HepG2 (cell line): ENCODE data around the gene ACOT6. TPM values are rescaled to one million over a fixed set of nuclear protein-coding genes. Genes with fewer than 3 reads are reported as not detected.

Source experiments
- ATAC-seq: fragments of 200-7000 bp; cut with Tn5 transposase; 3 replicates; pipeline ENCODE4 v1.9.1; 2020; ENCODE audit warnings: mild to moderate bottlenecking, moderate library complexity
- BruUV-seq: library from RNA; stranded (reverse); fragments of 400-500 nt; replicated peaks from 2 replicates; lab custom pipeline; 2021; lab: Mats Ljungman, UMichigan
- CTCF ChIA-PET: fragments of 300-600 bp; formaldehyde crosslinking; extraction: SDS; loops from one replicate; lab custom pipeline; 2021; ENCODE audit warnings: low total read pairs, inconsistent platforms, low intra/inter-chr PET ratio; lab: Yijun Ruan, JAX
- POLR2A ChIA-PET: fragments of 350-600 bp; sonication (Branson Sonifier 250); formaldehyde crosslinking; loops from one replicate; lab custom pipeline; 2020; ENCODE audit warnings: antibody characterized with exemption, inconsistent platforms; lab: Yijun Ruan, JAX
- DNase-seq: peaks from one replicate; pipeline ENCODE4 v3.0.0-alpha.2; 2015; ENCODE audit warnings: low spot score
- FAIRE-seq: peaks from 3 replicates; lab custom pipeline; 2011; peaks lifted over from hg19 to GRCh38; lab: Jason Lieb, UNC
- H2AFZ ChIP-seq: one replicate; pipeline ENCODE4 v1.6.1; 2011; ENCODE audit warnings: low read length, inconsistent platforms
- H3K27ac ChIP-seq: fragments of 300-600 bp; 3 replicates; pipeline ENCODE4 v1.8.0; 2011; ENCODE audit warnings: mixed run types, mild to moderate bottlenecking, mixed read lengths, low read length, inconsistent platforms; ENCODE audit not compliant: insufficient read depth; ENCODE audit errors: extremely low read length
- H3K27me3 ChIP-seq, 2 experiments: fragments of 200-600 bp in 1 of 2; 2 replicates in 1 of 2; 3 replicates in 1 of 2; pipeline versions ENCODE4 v1.6.0 to v1.8.0; 2011; ENCODE audit warnings: low read length in 2 of 2, mild to moderate bottlenecking in 2 of 2, moderate library complexity in 2 of 2, inconsistent platforms in 1 of 2; ENCODE audit not compliant: insufficient read depth in 2 of 2, control insufficient read depth in 1 of 2
- H3K36me3 ChIP-seq, 2 experiments: fragments of 200-600 bp in 1 of 2; replicated peaks in 1 of 2; 2 replicates in 1 of 2; 3 replicates in 1 of 2; pipeline versions ENCODE4 v1.5.1 to v1.8.0; 2011; ENCODE audit warnings: low read length in 2 of 2, inconsistent platforms in 1 of 2; ENCODE audit not compliant: insufficient read depth in 2 of 2, control insufficient read depth in 1 of 2
- H3K4me1 ChIP-seq: 2 replicates; pipeline ENCODE4 v1.5.1; 2012; ENCODE audit warnings: low read length, inconsistent platforms; ENCODE audit not compliant: insufficient read depth
- H3K4me2 ChIP-seq: 2 replicates; pipeline ENCODE4 v1.6.0; 2011; ENCODE audit warnings: low read depth, low read length, inconsistent platforms
- H3K4me3 ChIP-seq, 3 experiments: fragments of 200-600 bp in 1 of 3; sonication (generic), shearing (Covaris generic) in 1 of 3; replicated peaks in 1 of 3; 2 replicates each; pipeline ENCODE4 v1.5.1; 2011 to 2016; ENCODE audit warnings: low read length in 3 of 3, inconsistent platforms in 2 of 3, low read depth in 2 of 3, mild to moderate bottlenecking in 2 of 3, control low read depth in 1 of 3, mixed read lengths in 1 of 3; ENCODE audit not compliant: insufficient read depth in 1 of 3
- H3K79me2 ChIP-seq: one replicate; pipeline ENCODE4 v1.6.1; 2011; ENCODE audit warnings: low read length, inconsistent platforms; ENCODE audit not compliant: insufficient read depth
- H3K9ac ChIP-seq: 2 replicates; pipeline ENCODE4 v1.6.0; 2011; ENCODE audit warnings: mild to moderate bottlenecking, low read depth, low read length, inconsistent platforms; ENCODE audit not compliant: insufficient read depth
- H3K9me3 ChIP-seq: 2 replicates; pipeline ENCODE4 v1.5.1; 2012; ENCODE audit warnings: mild to moderate bottlenecking, low read length
- H4K20me1 ChIP-seq: 2 replicates; pipeline ENCODE4 v1.6.0; 2011; ENCODE audit warnings: inconsistent platforms, mild to moderate bottlenecking, low read length, moderate library complexity; ENCODE audit not compliant: insufficient read depth
- FIP1L1 ChIP-seq: fragments of 200-400 bp; formaldehyde crosslinking; IDR thresholded peaks from 2 replicates; pipeline ENCODE4 v1.6.1; 2018; ENCODE audit warnings: low read depth, mild to moderate bottlenecking, low read length, moderate library complexity, borderline replicate concordance; ENCODE audit not compliant: insufficient read depth
- HMG20A ChIP-seq: IDR thresholded peaks from 2 replicates; pipeline ENCODE4 v1.6.1; 2016; ENCODE audit warnings: borderline replicate concordance
- ISX ChIP-seq: sonication (generic); formaldehyde crosslinking; conservative IDR thresholded peaks from 2 replicates; pipeline ENCODE4 v1.5.0; 2020; ENCODE audit warnings: missing genetic modification reagents
- JDP2 ChIP-seq: sonication (generic); formaldehyde crosslinking; IDR thresholded peaks from 2 replicates; pipeline ENCODE4 v1.8.1; 2022; ENCODE audit warnings: missing genetic modification reagents, borderline replicate concordance
- MBNL3 ChIP-seq: fragments of 250-450 bp; sonication (Bioruptor Pico); conservative IDR thresholded peaks from 2 replicates; pipeline ENCODE4 v1.8.0; 2022; ENCODE audit warnings: mild to moderate bottlenecking, inconsistent platforms
- SAFB2 ChIP-seq: sonication (generic); formaldehyde crosslinking; IDR thresholded peaks from 2 replicates; pipeline ENCODE4 v1.5.1; 2020; ENCODE audit warnings: missing genetic modification reagents, low read depth, mild to moderate bottlenecking, borderline replicate concordance
- STAT5B ChIP-seq: sonication (generic); formaldehyde crosslinking; IDR thresholded peaks from 2 replicates; pipeline ENCODE4 v1.4.0; 2020; ENCODE audit warnings: missing genetic modification reagents
- ZNF788 ChIP-seq: sonication (generic); formaldehyde crosslinking; IDR thresholded peaks from 2 replicates; pipeline ENCODE4 v1.5.0; 2020; ENCODE audit warnings: mild to moderate bottlenecking, missing genetic modification reagents, borderline replicate concordance
- ZNF792 ChIP-seq: IDR thresholded peaks from 2 replicates; pipeline ENCODE4 v1.6.1; 2016
- ZNF878 ChIP-seq: sonication (generic); formaldehyde crosslinking; IDR thresholded peaks from 2 replicates; pipeline ENCODE4 v1.8.1; 2023; ENCODE audit warnings: mild to moderate bottlenecking, missing genetic modification reagents, moderate library complexity
- WGBS: methylation state at CpG from one replicate; pipeline ENCODE4 v1.1.6; 2017; ENCODE audit warnings: low lambda C conversion rate; 5-methylcytosine and 5-hydroxymethylcytosine counted together
- in situ Hi-C: cut with HindIII; loops from 2 replicates; pipeline ENCODE4 v1.10.0; 2017; ENCODE audit warnings: low pct_unique_long_range_greater_than_20kb; ENCODE audit not compliant: extremely low pct_ligation_motif_present
- intact Hi-C: fragments of 100-400 bp; cut with micrococcal nuclease; formaldehyde crosslinking; loops from one replicate; pipeline ENCODE4 v1.10.0; 2022; ENCODE audit not compliant: unreplicated experiment
- polyA plus RNA-seq, 8 experiments: library from polyadenylated mRNA; depleted of rRNA in 3 of 8; stranded (reverse) in 7 of 8; unstranded in 1 of 8; fragments of >200 nt; fragmentation: Illumina TruSeq in 4 of 8; extraction: Trizol in 4 of 8; gene quantifications; 2 replicates each; pipeline versions ENCODE4 v1.2.1 to v1.2.3, GENCODE V29; 2011 to 2016; ENCODE audit warnings: low read depth in 4 of 8, missing spikeins in 1 of 8, mixed read lengths in 1 of 8; ENCODE audit not compliant: insufficient read depth in 1 of 8
- total RNA-seq, 5 experiments: library from RNA; depleted of rRNA; stranded (reverse); fragments of >200 nt; fragmentation: Illumina TruSeq; extraction: Trizol; gene quantifications; 2 replicates each; pipeline ENCODE4 v1.2.3, GENCODE V29; 2016; ENCODE audit warnings: low read depth in 1 of 5
- TF ChIP-seq, protein P1 (sequence below): sonication (generic); formaldehyde crosslinking; IDR thresholded peaks from 2 replicates; pipeline ENCODE4 v1.5.0; 2020; ENCODE audit warnings: mild to moderate bottlenecking, missing genetic modification reagents, moderate library complexity
- TF ChIP-seq, protein P2 (sequence below): sonication (generic); formaldehyde crosslinking; IDR thresholded peaks from 2 replicates; pipeline ENCODE4 v1.9.0; 2021; ENCODE audit warnings: missing genetic modification reagents, borderline replicate concordance
- TF ChIP-seq, protein P3 (sequence below): sonication (generic); formaldehyde crosslinking; IDR thresholded peaks from 2 replicates; pipeline ENCODE4 v1.5.0; 2020; ENCODE audit warnings: mild to moderate bottlenecking, missing genetic modification reagents

Gene ACOT6
- total and polyA plus RNA-seq, 2 of the 13 experiments (the other 11 are each of a cell fraction or from before 2014, with no cell fraction given): 0.15 to 0.27 TPM

DNA sequence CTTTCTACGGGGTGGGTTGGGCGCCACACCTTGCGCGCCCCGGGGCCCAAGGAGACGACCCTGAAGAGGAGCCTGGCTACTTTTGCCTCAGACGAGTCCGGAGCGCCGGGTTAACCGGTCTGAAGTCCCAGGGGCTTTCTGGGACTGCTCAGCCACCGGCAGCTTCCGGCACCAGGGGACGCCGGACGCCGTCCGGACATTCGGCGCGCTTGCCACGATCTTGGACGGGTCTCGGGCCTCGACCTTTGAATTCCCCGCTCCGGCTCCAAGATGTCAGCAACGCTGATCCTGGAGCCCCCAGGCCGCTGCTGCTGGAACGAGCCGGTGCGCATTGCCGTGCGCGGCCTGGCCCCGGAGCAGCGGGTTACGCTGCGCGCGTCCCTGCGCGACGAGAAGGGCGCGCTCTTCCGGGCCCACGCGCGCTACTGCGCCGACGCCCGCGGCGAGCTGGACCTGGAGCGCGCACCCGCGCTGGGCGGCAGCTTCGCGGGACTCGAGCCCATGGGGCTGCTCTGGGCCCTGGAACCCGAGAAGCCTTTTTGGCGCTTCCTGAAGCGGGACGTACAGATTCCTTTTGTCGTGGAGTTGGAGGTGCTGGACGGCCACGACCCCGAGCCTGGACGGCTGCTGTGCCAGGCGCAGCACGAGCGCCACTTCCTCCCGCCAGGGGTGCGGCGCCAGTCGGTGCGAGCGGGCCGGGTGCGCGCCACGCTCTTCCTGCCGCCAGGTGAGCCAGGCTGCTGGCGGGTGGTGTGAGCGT is 20.4 kb upstream of the ACOT6 start, which contains the start of gene ACOT4:
ACOT4 (plus strand) TSS at position 184 of the 760 bp plus-strand sequence; CDS start at position 271, 87 bp downstream.
- Histone ChIP-seq H3K4me2 (peak within 1 kb of the TSS; percentile 49), H3K9me3 (no peaks in the 10 kb centered on the region), H3K79me2 (no peaks in the 10 kb centered on the region), H2AFZ (no peak within 1 kb of the TSS), H3K9ac (no peak within 1 kb of the TSS), H4K20me1 (no peaks in the 10 kb centered on the region), H3K27ac (no peak within 1 kb of the TSS), H3K36me3 (no peaks in the 10 kb centered on the region), H3K4me1 (no peaks in the 10 kb centered on the region), H3K4me3 (peak within 1 kb of the TSS in 1 of 3 experiments; percentile 28; a peak in 1 of 6 replicates), H3K27me3 (no peaks in the 10 kb centered on the region)
- ChIA-PET POLR2A (no interaction called here), CTCF (no interaction called here)
- TF ChIP-seq, protein P1, sequence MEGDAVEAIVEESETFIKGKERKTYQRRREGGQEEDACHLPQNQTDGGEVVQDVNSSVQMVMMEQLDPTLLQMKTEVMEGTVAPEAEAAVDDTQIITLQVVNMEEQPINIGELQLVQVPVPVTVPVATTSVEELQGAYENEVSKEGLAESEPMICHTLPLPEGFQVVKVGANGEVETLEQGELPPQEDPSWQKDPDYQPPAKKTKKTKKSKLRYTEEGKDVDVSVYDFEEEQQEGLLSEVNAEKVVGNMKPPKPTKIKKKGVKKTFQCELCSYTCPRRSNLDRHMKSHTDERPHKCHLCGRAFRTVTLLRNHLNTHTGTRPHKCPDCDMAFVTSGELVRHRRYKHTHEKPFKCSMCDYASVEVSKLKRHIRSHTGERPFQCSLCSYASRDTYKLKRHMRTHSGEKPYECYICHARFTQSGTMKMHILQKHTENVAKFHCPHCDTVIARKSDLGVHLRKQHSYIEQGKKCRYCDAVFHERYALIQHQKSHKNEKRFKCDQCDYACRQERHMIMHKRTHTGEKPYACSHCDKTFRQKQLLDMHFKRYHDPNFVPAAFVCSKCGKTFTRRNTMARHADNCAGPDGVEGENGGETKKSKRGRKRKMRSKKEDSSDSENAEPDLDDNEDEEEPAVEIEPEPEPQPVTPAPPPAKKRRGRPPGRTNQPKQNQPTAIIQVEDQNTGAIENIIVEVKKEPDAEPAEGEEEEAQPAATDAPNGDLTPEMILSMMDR: peak; percentile 29
- TF ChIP-seq MBNL3: no peak
- FAIRE-seq: no peak
- ATAC-seq: peak; percentile 33; the same call in 1 of the 3 replicates
- in situ Hi-C loops: no loop called here
- no peak for DNase-seq
- no TSS peak for BruUV-seq
- 74% methylated on average over 45 of the region's 89 CpGs for WGBS
- intact Hi-C loops: no loop called here

DNA sequence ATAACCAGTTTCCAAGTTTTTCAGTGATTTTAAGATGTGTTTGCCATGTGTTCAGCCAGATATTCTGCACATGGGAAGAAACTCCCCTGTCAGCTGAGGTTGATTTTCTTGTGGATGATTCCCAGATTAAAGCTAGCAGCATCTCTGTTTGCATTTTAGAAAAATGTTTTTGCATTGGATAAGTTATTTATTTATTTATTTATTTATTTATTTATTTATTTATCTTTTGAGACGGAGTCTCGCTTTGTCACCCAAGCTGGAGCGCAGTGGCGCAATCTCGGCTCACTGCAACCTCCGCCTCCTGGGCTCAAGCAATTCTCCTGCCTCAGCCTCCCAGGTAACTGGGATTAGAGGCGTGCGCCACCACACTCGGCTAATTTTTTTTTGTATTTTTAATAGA is 17.8 kb upstream of the ACOT6 start:
- ATAC-seq (no peak), FAIRE-seq (no peak), DNase-seq (no peak)
- intact Hi-C loops (no loop called here), in situ Hi-C loops (no loop called here)
- no peaks in the 10 kb centered on the region for H3K9me3 ChIP-seq
- no peak overlapping the region for H3K4me2 ChIP-seq
- H3K79me2 ChIP-seq: no peaks in the 10 kb centered on the region
- H3K9ac ChIP-seq: no peak overlapping the region
- no TSS peak for BruUV-seq
- 76% methylated on average over 9 of the region's 9 CpGs for WGBS
- peaks cover 6% of the 10 kb centered on the region; the same call in 1 of the 2 replicates for H3K4me1 ChIP-seq
- H3K27ac ChIP-seq: no peak overlapping the region
- CTCF ChIA-PET: no interaction called here
- H2AFZ ChIP-seq: no peak overlapping the region
- no peak overlapping the region for H3K4me3 ChIP-seq
- H4K20me1 ChIP-seq: no peaks in the 10 kb centered on the region
- no peaks in the 10 kb centered on the region; a peak in 1 of 5 replicates for H3K27me3 ChIP-seq
- POLR2A ChIA-PET: no interaction called here
- no peaks in the 10 kb centered on the region for H3K36me3 ChIP-seq
- no peak for TF ChIP-seq ZNF878 (CRISPR knock-in tag)
- no peak for TF ChIP-seq HMG20A (CRISPR knock-in tag)
- no peak for TF ChIP-seq ZNF788
- TF ChIP-seq, protein P2, sequence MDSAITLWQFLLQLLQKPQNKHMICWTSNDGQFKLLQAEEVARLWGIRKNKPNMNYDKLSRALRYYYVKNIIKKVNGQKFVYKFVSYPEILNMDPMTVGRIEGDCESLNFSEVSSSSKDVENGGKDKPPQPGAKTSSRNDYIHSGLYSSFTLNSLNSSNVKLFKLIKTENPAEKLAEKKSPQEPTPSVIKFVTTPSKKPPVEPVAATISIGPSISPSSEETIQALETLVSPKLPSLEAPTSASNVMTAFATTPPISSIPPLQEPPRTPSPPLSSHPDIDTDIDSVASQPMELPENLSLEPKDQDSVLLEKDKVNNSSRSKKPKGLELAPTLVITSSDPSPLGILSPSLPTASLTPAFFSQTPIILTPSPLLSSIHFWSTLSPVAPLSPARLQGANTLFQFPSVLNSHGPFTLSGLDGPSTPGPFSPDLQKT (CRISPR knock-in tag): no peak
- TF ChIP-seq JDP2: no peak
- TF ChIP-seq STAT5B: no peak
- TF ChIP-seq FIP1L1: no peak
- TF ChIP-seq SAFB2 (CRISPR knock-in tag): no peak
- no peak for TF ChIP-seq ZNF792 (CRISPR knock-in tag)
- TF ChIP-seq, protein P3, sequence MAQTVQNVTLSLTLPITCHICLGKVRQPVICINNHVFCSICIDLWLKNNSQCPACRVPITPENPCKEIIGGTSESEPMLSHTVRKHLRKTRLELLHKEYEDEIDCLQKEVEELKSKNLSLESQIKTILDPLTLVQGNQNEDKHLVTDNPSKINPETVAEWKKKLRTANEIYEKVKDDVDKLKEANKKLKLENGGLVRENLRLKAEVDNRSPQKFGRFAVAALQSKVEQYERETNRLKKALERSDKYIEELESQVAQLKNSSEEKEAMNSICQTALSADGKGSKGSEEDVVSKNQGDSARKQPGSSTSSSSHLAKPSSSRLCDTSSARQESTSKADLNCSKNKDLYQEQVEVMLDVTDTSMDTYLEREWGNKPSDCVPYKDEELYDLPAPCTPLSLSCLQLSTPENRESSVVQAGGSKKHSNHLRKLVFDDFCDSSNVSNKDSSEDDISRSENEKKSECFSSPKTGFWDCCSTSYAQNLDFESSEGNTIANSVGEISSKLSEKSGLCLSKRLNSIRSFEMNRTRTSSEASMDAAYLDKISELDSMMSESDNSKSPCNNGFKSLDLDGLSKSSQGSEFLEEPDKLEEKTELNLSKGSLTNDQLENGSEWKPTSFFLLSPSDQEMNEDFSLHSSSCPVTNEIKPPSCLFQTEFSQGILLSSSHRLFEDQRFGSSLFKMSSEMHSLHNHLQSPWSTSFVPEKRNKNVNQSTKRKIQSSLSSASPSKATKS (CRISPR knock-in tag): no peak
- no peak for TF ChIP-seq ISX (CRISPR knock-in tag)
